ENCODE results near the gene HOGA1. TPM values are rescaled to one million over a fixed set of nuclear protein-coding genes. Genes with fewer than 3 reads are reported as not detected.
"Not testable (repeated sequence)": the region's sequence is repeated elsewhere in the genome, so short reads cannot be mapped to it uniquely, and the experiment has no call there.

HOGA1 gene
- total and polyA plus RNA-seq, 2 donors: 0.35 to 0.53 TPM

GRCh38 chr10:97629289-97629688 lies 45.1 kb downstream of the HOGA1 start:
- DNase-seq (ENCODE audit: extremely low spot score): no peak
- H3K27ac ChIP-seq (ENCODE audit: low read depth): no peak overlapping the region
- H3K36me3 ChIP-seq (ENCODE audit: insufficient read depth): no peaks in the 10 kb centered on the region
- 98% methylated on average over 5 of the region's 5 CpGs for WGBS
- H3K4me1 ChIP-seq (ENCODE audit: insufficient read depth): no peaks in the 10 kb centered on the region
- H3K4me3 ChIP-seq (ENCODE audit: low read depth, low read length): no peak overlapping the region

- Histone ChIP-seq H3K4me1 (ENCODE audit: insufficient read depth) (no peaks in the 10 kb centered on the region), H3K27ac (ENCODE audit: low read depth) (no peak overlapping the region), H3K36me3 (ENCODE audit: insufficient read depth) (no peaks in the 10 kb centered on the region), H3K4me3 (ENCODE audit: low read depth, low read length) (no peak overlapping the region)
- DNase-seq (ENCODE audit: extremely low spot score): no peak
Measured at GRCh38 chr10:97631098-97631497, 46.9 kb downstream of the HOGA1 start.

GRCh38 chr10:97632949-97633884 lies 49.0 kb downstream of the HOGA1 start, which contains the start of gene MORN4:
TSS of gene MORN4 (minus strand) at chr10:97633500. CDS start at chr10:97619653, 13,847 bp downstream.
- H3K27ac ChIP-seq (ENCODE audit: low read depth): no peak within 1 kb of the TSS
- WGBS: 3% methylated on average over 62 of the region's 62 CpGs
- DNase-seq (ENCODE audit: extremely low spot score): peak; percentile 86
- H3K4me3 ChIP-seq (ENCODE audit: low read depth, low read length): peak within 1 kb of the TSS; percentile 75
- no peaks in the 10 kb centered on the region for H3K36me3 ChIP-seq (ENCODE audit: insufficient read depth)
- no peaks in the 10 kb centered on the region for H3K4me1 ChIP-seq (ENCODE audit: insufficient read depth)

- no peaks in the 10 kb centered on the region for H3K4me1 ChIP-seq (ENCODE audit: insufficient read depth)
- no peaks in the 10 kb centered on the region for H3K36me3 ChIP-seq (ENCODE audit: insufficient read depth)
- H3K4me3 ChIP-seq (ENCODE audit: low read depth, low read length): peak overlapping the region; percentile 75
- no peak overlapping the region for H3K27ac ChIP-seq (ENCODE audit: low read depth)
- WGBS: 85% methylated on average over 8 of the region's 8 CpGs
- no peak for DNase-seq (ENCODE audit: extremely low spot score)
Measured at GRCh38 chr10:97633921-97634320, 49.7 kb downstream of the HOGA1 start.

DNA sequence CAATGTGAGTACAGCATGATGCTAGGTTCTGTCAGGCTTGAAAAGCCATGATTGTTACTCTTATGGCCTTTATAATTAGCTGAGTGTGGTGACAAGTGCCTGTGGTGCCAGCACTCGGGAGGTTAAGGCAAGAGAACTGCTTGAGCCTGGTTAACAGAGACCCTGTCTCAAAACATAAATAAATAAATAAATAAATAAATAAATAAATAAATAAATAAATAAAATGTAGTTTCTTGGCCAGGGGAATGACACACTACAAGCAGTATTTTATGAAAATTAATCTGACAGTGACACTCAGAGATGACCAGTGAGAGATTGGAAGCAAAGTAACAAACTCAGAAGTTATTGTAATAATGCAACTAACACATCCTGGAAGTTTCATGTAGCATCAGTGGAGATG lies 51.4 kb downstream of the HOGA1 start:
- Histone ChIP-seq H3K4me3 (ENCODE audit: low read depth, low read length) (no peak overlapping the region), H3K27ac (ENCODE audit: low read depth) (no peak overlapping the region), H3K36me3 (ENCODE audit: insufficient read depth) (no peaks in the 10 kb centered on the region), H3K4me1 (ENCODE audit: insufficient read depth) (no peaks in the 10 kb centered on the region)
- 89% methylated on average over 1 of the region's 1 CpG for WGBS
- no peak for DNase-seq (ENCODE audit: extremely low spot score)

DNA sequence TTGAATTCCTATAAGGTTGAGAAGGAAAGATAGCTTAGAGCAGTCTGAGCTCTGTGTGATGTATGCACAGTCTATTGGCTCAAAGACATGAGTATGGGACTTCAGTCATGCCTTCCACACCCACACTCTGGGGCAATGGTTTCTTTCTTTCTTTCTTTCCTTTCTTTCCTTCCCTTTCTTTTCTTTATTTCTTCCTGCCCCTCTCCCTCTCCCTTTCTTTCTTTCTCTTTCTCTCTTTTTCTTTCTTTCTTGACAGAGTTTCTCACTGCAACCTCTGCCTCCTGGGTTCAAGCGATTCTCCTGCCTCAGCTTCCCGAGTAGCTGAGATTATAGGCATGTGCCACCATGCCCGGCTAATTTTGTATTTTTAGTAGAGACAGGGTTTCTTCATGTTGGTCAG lies 54.9 kb downstream of the HOGA1 start:
- WGBS: 88% methylated on average over 3 of the region's 3 CpGs
- not testable (repeated sequence) for DNase-seq (ENCODE audit: extremely low spot score); H3K27ac ChIP-seq (ENCODE audit: low read depth); H3K36me3 ChIP-seq (ENCODE audit: insufficient read depth); H3K4me1 ChIP-seq (ENCODE audit: insufficient read depth); H3K4me3 ChIP-seq (ENCODE audit: low read depth, low read length)

DNA sequence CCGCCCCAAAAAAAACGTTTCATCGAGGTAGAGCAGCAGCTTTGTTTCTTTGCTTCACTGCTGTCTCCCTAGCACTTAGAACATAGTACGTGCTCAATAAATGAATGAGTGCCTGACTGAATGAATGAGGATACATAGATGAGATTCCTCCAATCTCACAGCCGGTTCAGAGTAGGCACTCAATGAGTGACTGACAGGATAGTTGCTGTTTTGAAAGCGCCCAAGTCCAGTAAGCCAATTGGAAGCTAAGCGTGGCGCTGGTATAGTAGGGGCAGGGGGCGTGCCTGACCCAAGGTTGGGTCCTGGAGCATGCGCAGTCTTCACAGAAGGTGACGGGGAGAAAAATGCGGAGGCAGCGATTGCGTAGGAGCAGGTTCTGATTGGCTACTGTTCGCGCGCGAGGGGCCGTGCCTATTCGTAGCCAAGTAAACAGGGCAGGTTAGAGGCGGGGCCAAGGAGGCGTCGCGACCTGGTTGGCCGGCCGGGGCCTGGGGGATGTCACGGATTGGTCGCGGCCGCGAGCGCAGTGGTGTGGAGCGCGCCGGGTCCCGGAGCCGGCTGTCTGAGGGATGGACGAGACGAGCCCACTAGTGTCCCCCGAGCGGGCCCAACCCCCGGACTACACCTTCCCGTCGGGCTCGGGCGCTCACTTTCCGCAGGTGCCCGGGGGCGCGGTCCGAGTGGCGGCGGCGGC lies 56.1 kb downstream of the HOGA1 start, which contains the start of gene PI4K2A:
PI4K2A (plus strand) TSS at position 498 of the 694 bp plus-strand sequence; CDS start at position 570, 72 bp downstream.
- Histone ChIP-seq H3K4me3 (ENCODE audit: low read depth, low read length) (peak within 1 kb of the TSS; percentile 88), H3K36me3 (ENCODE audit: insufficient read depth) (peaks cover 2% of the 10 kb centered on the region), H3K27ac (ENCODE audit: low read depth) (peak within 1 kb of the TSS; percentile 82), H3K4me1 (ENCODE audit: insufficient read depth) (no peaks in the 10 kb centered on the region)
- peak; percentile 96 for DNase-seq (ENCODE audit: extremely low spot score)
- WGBS: 2% methylated on average over 54 of the region's 54 CpGs

GRCh38 chr10:97640868-97641811 lies 57.0 kb downstream of the HOGA1 start:
- H3K4me3 ChIP-seq (ENCODE audit: low read depth, low read length): peak overlapping the region; percentile 88
- peak overlapping the region; percentile 82 for H3K27ac ChIP-seq (ENCODE audit: low read depth)
- no peak for DNase-seq (ENCODE audit: extremely low spot score)
- H3K36me3 ChIP-seq (ENCODE audit: insufficient read depth): peaks cover 2% of the 10 kb centered on the region
- no peaks in the 10 kb centered on the region for H3K4me1 ChIP-seq (ENCODE audit: insufficient read depth)
- WGBS: under 1% methylated on average over 67 of the region's 67 CpGs

DNA sequence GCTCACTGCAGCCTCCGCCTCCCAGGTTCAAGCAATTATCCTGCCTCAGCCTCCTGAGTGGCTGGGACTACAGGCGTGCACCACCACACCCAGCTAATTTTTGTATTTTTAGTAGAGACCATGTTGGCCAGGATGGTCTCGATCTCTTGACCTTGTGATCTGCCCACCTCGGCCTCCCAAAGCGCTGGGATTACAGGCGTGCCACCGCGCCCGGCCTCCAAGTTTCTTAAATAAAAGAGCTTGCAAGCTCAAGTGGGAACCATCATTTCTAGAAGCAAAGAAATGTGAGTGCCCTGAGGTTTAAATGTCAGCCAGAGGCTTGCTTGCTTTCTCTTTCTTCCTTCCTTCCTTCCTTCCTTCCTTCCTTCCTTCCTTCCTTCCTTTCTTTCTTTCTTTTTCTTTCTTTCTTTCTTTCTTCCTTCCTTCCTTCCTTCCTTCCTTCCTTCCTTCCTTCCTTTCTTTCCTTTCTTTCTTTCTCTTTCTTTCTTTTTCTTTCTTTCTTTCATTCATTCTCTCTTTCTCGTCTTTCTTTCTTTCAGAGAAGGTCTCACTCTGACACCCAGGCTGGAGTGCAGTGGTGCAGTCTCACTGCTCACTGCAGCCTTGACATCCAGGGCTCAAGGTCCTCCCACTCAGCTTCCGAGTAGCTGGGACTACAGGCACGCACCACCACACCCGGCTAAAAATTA lies 58.4 kb downstream of the HOGA1 start:
- not testable (repeated sequence) for H3K4me1 ChIP-seq (ENCODE audit: insufficient read depth); H3K27ac ChIP-seq (ENCODE audit: low read depth); H3K36me3 ChIP-seq (ENCODE audit: insufficient read depth); DNase-seq (ENCODE audit: extremely low spot score); H3K4me3 ChIP-seq (ENCODE audit: low read depth, low read length)
- 97% methylated on average over 13 of the region's 13 CpGs for WGBS

- WGBS: 90% methylated on average over 4 of the region's 4 CpGs
- Histone ChIP-seq H3K4me3 (ENCODE audit: low read depth, low read length) (no peak overlapping the region), H3K4me1 (ENCODE audit: insufficient read depth) (no peaks in the 10 kb centered on the region), H3K27ac (ENCODE audit: low read depth) (no peak overlapping the region), H3K36me3 (ENCODE audit: insufficient read depth) (peaks cover 2% of the 10 kb centered on the region)
- no peak for DNase-seq (ENCODE audit: extremely low spot score)
Measured at GRCh38 chr10:97643441-97643985, 59.3 kb downstream of the HOGA1 start.

DNA sequence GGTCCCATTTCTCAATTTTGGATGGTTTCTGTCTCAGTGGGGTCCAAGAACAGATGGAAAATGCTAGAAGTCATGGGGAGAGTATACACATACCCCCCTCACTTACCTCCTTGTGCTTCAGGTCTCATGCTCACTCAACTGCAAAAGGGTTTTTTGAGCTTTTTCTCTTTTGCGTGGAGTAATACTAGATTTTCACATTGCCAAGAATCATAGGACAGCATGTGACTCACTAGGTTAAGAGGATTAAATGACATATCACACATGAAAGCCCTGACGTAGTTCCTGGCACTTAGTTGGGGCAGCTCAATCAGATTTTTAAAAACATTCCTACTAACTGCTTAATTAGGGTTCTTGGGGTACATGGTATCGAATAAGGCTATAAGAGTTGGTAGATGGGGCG lies 60.7 kb downstream of the HOGA1 start:
- WGBS: 95% methylated on average over 4 of the region's 4 CpGs
- no peaks in the 10 kb centered on the region for H3K4me1 ChIP-seq (ENCODE audit: insufficient read depth)

GRCh38 chr10:97647556-97647955 lies 63.4 kb downstream of the HOGA1 start:
- Histone ChIP-seq H3K4me1 (ENCODE audit: insufficient read depth) (no peaks in the 10 kb centered on the region), H3K36me3 (ENCODE audit: insufficient read depth) (peaks cover 2% of the 10 kb centered on the region), H3K27ac (ENCODE audit: low read depth) (no peak overlapping the region), H3K4me3 (ENCODE audit: low read depth, low read length) (no peak overlapping the region)
- DNase-seq (ENCODE audit: extremely low spot score): no peak
- WGBS: 88% methylated on average over 1 of the region's 1 CpG

More for the DNA sequence above, 60.7 kb downstream of the HOGA1 start:
- H3K36me3 ChIP-seq (ENCODE audit: insufficient read depth): peaks cover 2% of the 10 kb centered on the region
- H3K4me3 ChIP-seq (ENCODE audit: low read depth, low read length): no peak overlapping the region
- no peak for DNase-seq (ENCODE audit: extremely low spot score)
- no peak overlapping the region for H3K27ac ChIP-seq (ENCODE audit: low read depth)
